ENCODE measurements around the gene ZSWIM5.

DNA sequence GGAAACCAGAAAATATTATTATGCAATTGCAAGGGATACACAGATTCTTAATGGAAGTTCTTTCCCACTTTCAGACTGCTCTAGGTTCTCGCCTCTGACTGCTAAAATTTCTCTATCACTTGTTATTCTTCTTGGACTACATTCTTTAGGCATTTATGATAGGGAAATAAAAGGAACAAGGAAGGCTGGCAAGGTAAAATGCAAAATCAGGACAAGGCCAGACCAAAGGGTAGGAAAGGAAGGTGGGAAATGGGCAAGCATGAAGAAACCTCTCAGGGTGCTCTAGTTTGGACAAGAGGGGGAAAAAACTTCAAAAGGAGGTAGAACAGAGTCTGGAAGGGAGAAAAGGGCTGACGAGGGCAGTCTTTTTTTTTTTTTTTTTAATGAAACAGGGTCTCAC is 168.2 kb downstream of the ZSWIM5 start:
- no peak for TF ChIP-seq CTCF (optimal IDR thresholded peaks at IDR 0.05 in 1 of 3, IDR thresholded peaks at IDR 0.05 in 1 of 3, conservative IDR thresholded peaks at IDR 0.05 in 1 of 3; ENCODE audit: extremely low read depth in 1 of 3, insufficient read depth in 2 of 3, low read length in 3 of 3)
- TF ChIP-seq EZH2 (IDR thresholded peaks at IDR 0.05; ENCODE audit: low read length) = no peak

Measured in keratinocyte (primary cell).